ENCODE data around the gene DECR2. TPM values are rescaled to one million over a fixed set of nuclear protein-coding genes. Genes with fewer than 3 reads are reported as not detected.
A peak's percentile ranks its signal among the peaks of the same experiment; 100 is the strongest.

DECR2 gene
- total and polyA plus RNA-seq, 2 of the 13 experiments (the other 11 are each of a cell fraction or from before 2014, with no cell fraction given): 36.3 to 44.6 TPM

- no peak; the same call in 1 of the 2 replicates for TF ChIP-seq SIX1 (CRISPR knock-in tag; IDR thresholded peaks at IDR 0.05; ENCODE audit: borderline replicate concordance)
- TF ChIP-seq, protein P1, sequence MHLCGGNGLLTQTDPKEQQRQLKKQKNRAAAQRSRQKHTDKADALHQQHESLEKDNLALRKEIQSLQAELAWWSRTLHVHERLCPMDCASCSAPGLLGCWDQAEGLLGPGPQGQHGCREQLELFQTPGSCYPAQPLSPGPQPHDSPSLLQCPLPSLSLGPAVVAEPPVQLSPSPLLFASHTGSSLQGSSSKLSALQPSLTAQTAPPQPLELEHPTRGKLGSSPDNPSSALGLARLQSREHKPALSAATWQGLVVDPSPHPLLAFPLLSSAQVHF (CRISPR knock-in tag; IDR thresholded peaks at IDR 0.05): no peak
- TF ChIP-seq ZBTB3 (CRISPR knock-in tag; IDR thresholded peaks at IDR 0.05; ENCODE audit: borderline replicate concordance, low read depth): peak; percentile 50; the same call in 1 of the 2 replicates
- 0 out of 2 replicates have a peak, but pooled peaks have one; percentile 19 for TF ChIP-seq ZNF501 (CRISPR knock-in tag; IDR thresholded peaks at IDR 0.05)
- TF ChIP-seq ZNF383 (CRISPR knock-in tag; IDR thresholded peaks at IDR 0.05; ENCODE audit: borderline replicate concordance): no peak
- no peak for TF ChIP-seq SIN3A (IDR thresholded peaks at IDR 0.05; ENCODE audit: borderline replicate concordance, low read depth, low read length)
- 0 out of 2 replicates have a peak, but pooled peaks have one; percentile 70 for TF ChIP-seq ARHGAP35 (CRISPR knock-in tag; IDR thresholded peaks at IDR 0.05; ENCODE audit: borderline replicate concordance)
- TF ChIP-seq HMG20B (CRISPR knock-in tag; conservative IDR thresholded peaks at IDR 0.05): no peak
- TF ChIP-seq ZNF597 (CRISPR knock-in tag; IDR thresholded peaks at IDR 0.05): no peak
- no peak for TF ChIP-seq STAT6 (CRISPR knock-in tag; IDR thresholded peaks at IDR 0.05; ENCODE audit: borderline replicate concordance)
- TF ChIP-seq REXO4 (CRISPR knock-in tag; IDR thresholded peaks at IDR 0.05; ENCODE audit: borderline replicate concordance): no peak
- no peak for TF ChIP-seq SP2 (CRISPR knock-in tag; IDR thresholded peaks at IDR 0.05)
- no peak for TF ChIP-seq JUNB (CRISPR knock-in tag; IDR thresholded peaks at IDR 0.05; ENCODE audit: borderline replicate concordance)
- TF ChIP-seq ZNF235 (CRISPR knock-in tag; IDR thresholded peaks at IDR 0.05; ENCODE audit: borderline replicate concordance): 0 out of 2 replicates have a peak, but pooled peaks have one; percentile 29
- TF ChIP-seq IRX3 (CRISPR knock-in tag; IDR thresholded peaks at IDR 0.05; ENCODE audit: borderline replicate concordance, low read depth): 0 out of 2 replicates have a peak, but pooled peaks have one; percentile 69
- no peak for TF ChIP-seq ISX (CRISPR knock-in tag; conservative IDR thresholded peaks at IDR 0.05)
- TF ChIP-seq, protein P2, sequence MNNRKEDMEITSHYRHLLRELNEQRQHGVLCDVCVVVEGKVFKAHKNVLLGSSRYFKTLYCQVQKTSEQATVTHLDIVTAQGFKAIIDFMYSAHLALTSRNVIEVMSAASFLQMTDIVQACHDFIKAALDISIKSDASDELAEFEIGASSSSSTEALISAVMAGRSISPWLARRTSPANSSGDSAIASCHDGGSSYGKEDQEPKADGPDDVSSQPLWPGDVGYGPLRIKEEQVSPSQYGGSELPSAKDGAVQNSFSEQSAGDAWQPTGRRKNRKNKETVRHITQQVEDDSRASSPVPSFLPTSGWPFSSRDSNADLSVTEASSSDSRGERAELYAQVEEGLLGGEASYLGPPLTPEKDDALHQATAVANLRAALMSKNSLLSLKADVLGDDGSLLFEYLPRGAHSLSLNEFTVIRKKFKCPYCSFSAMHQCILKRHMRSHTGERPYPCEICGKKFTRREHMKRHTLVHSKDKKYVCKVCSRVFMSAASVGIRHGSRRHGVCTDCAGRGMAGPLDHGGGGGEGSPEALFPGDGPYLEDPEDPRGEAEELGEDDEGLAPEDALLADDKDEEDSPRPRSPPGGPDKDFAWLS (CRISPR knock-in tag; IDR thresholded peaks at IDR 0.05; ENCODE audit: borderline replicate concordance): no peak
- TF ChIP-seq HINFP (CRISPR knock-in tag; IDR thresholded peaks at IDR 0.05; ENCODE audit: low read depth): peak; percentile 85
- TF ChIP-seq ZNF850 (CRISPR knock-in tag; conservative IDR thresholded peaks at IDR 0.05): no peak
- no peak for TF ChIP-seq EZH2 (conservative IDR thresholded peaks at IDR 0.05; ENCODE audit: low read depth, low read length)
Measured at GRCh38 chr16:361872-362701, 39.6 kb upstream of the DECR2 start (continued).

Data from HepG2 (cell line).